SU-DHL-6 (cell line): Measurements from ENCODE around the gene APPBP2.

Source experiments
- H2AFZ ChIP-seq: fragments of 200-600 bp; sonication (generic); 2 replicates; pipeline ENCODE4 v1.6.1; 2014; ENCODE audit warnings: low read depth, mild to moderate bottlenecking, moderate library complexity, mixed read lengths, antibody characterized with exemption, low read length; ENCODE audit not compliant: severe bottlenecking
- H3F3A ChIP-seq: fragments of 200-600 bp; shearing (Covaris generic); 2 replicates; pipeline ENCODE4 v1.6.0; 2016; ENCODE audit warnings: antibody characterized with exemption, mild to moderate bottlenecking; ENCODE audit not compliant: insufficient read depth
- H3K27ac ChIP-seq: fragments of 200-600 bp; sonication (generic); 2 replicates; pipeline ENCODE4 v1.5.1; 2016; ENCODE audit warnings: low read depth, mild to moderate bottlenecking, low read length, moderate library complexity, mixed read lengths
- H3K27me3 ChIP-seq: fragments of 200-600 bp; sonication (generic), shearing (Covaris generic); 2 replicates; pipeline ENCODE4 v1.6.0; 2014; ENCODE audit warnings: mild to moderate bottlenecking, low read length
- H3K36me3 ChIP-seq: fragments of 200-600 bp; sonication (generic); 2 replicates; pipeline ENCODE4 v1.6.1; 2014; ENCODE audit warnings: mild to moderate bottlenecking, low read length, mixed read lengths
- H3K4me2 ChIP-seq: fragments of 300-600, 200-600 bp; shearing (Covaris generic), sonication (generic); 2 replicates; pipeline ENCODE4 v1.6.0; 2014; ENCODE audit warnings: low read length, low read depth, mild to moderate bottlenecking; ENCODE audit not compliant: poor library complexity, severe bottlenecking
- H3K4me3 ChIP-seq: fragments of 200-600 bp; sonication (generic); 2 replicates; pipeline ENCODE4 v1.5.1; 2014; ENCODE audit warnings: antibody characterized with exemption, low read length, mild to moderate bottlenecking, mixed read lengths; ENCODE audit not compliant: insufficient read depth, poor library complexity, severe bottlenecking
- H3K79me2 ChIP-seq: fragments of 200-600 bp; sonication (generic); 2 replicates; pipeline ENCODE4 v1.6.1; 2014; ENCODE audit warnings: mild to moderate bottlenecking, low read length, moderate library complexity; ENCODE audit not compliant: insufficient read depth
- H3K9ac ChIP-seq: fragments of 200-600 bp; sonication (generic); 2 replicates; pipeline ENCODE4 v1.7.0; 2014; ENCODE audit warnings: mild to moderate bottlenecking, low read length
- H3K9me2 ChIP-seq: fragments of 200-600 bp; sonication (generic); replicated peaks from 2 replicates; pipeline ENCODE4 v1.6.1; 2014; ENCODE audit warnings: low read length; ENCODE audit not compliant: insufficient read depth
- H3K9me3 ChIP-seq: fragments of 200-600 bp; sonication (generic); 2 replicates; pipeline ENCODE4 v1.6.1; 2014; ENCODE audit warnings: low read length, mixed read lengths; ENCODE audit not compliant: insufficient read depth
- H4K20me1 ChIP-seq: fragments of 200-600 bp; sonication (generic); 2 replicates; pipeline ENCODE4 v1.6.1; 2014; ENCODE audit warnings: low read depth, mild to moderate bottlenecking, antibody characterized with exemption, low read length, moderate library complexity, mixed read lengths
- CTCF ChIP-seq: fragments of 200-600 bp; sonication (generic); IDR thresholded peaks from one replicate; pipeline ENCODE4 v1.5.1; 2017; ENCODE audit warnings: antibody characterized with exemption, mild to moderate bottlenecking, low read length, moderate library complexity; ENCODE audit not compliant: insufficient read depth, poor library complexity, severe bottlenecking
- EZH2phosphoT487 ChIP-seq: fragments of 200-600 bp; sonication (generic), shearing (Covaris generic); conservative IDR thresholded peaks from 2 replicates; pipeline ENCODE4 v1.6.1; 2018; ENCODE audit warnings: mild to moderate bottlenecking, antibody characterized with exemption, low read length, moderate library complexity, mixed read lengths

APPBP2 gene

GRCh38 chr17:60510723-60511122, 15.3 kb downstream of the APPBP2 start:
- H3K4me3 ChIP-seq = no peak overlapping the region
- no peaks in the 10 kb centered on the region for H4K20me1 ChIP-seq
- no peaks in the 10 kb centered on the region for H3K9me3 ChIP-seq
- no peaks in the 10 kb centered on the region for H3K9me2 ChIP-seq
- no peaks in the 10 kb centered on the region for H3K36me3 ChIP-seq
- H3K27ac ChIP-seq = no peak overlapping the region
- H3K9ac ChIP-seq = no peak overlapping the region
- peaks cover 49% of the 10 kb centered on the region for H3K79me2 ChIP-seq
- no peak overlapping the region for H2AFZ ChIP-seq
- H3F3A ChIP-seq = no peaks in the 10 kb centered on the region
- TF ChIP-seq CTCF = no peak
- TF ChIP-seq EZH2phosphoT487 = no peak
- H3K27me3 ChIP-seq = no peaks in the 10 kb centered on the region
- no peak overlapping the region for H3K4me2 ChIP-seq

- H3K79me2 ChIP-seq = peaks cover 44% of the 10 kb centered on the region
- H4K20me1 ChIP-seq = no peaks in the 10 kb centered on the region
- TF ChIP-seq CTCF = no peak
- TF ChIP-seq EZH2phosphoT487 = no peak
Observed at GRCh38 chr17:60510031-60510430, 16.0 kb downstream of the APPBP2 start.

GRCh38 chr17:60508384-60508980, 17.6 kb downstream of the APPBP2 start:
- H3K27me3 ChIP-seq = no peaks in the 10 kb centered on the region
- H3K9me3 ChIP-seq = no peaks in the 10 kb centered on the region
- no peaks in the 10 kb centered on the region for H4K20me1 ChIP-seq
- H3K36me3 ChIP-seq = no peaks in the 10 kb centered on the region
- TF ChIP-seq CTCF = no peak
- no peak for TF ChIP-seq EZH2phosphoT487
- no peak overlapping the region for H3K4me2 ChIP-seq
- no peak overlapping the region for H3K9ac ChIP-seq
- no peak overlapping the region for H2AFZ ChIP-seq
- H3K4me3 ChIP-seq = no peak overlapping the region
- H3K27ac ChIP-seq = no peak overlapping the region
- H3K79me2 ChIP-seq = peaks cover 52% of the 10 kb centered on the region
- H3K9me2 ChIP-seq = no peaks in the 10 kb centered on the region
- peaks cover 4% of the 10 kb centered on the region; the same call in 1 of the 2 replicates for H3F3A ChIP-seq

More at GRCh38 chr17:60510031-60510430, 16.0 kb downstream of the APPBP2 start:
- Histone ChIP-seq H3K27me3 (no peaks in the 10 kb centered on the region), H3K36me3 (no peaks in the 10 kb centered on the region), H3K4me2 (no peak overlapping the region), H3K4me3 (no peak overlapping the region), H3K9me3 (no peaks in the 10 kb centered on the region), H3K27ac (no peak overlapping the region), H2AFZ (no peak overlapping the region), H3F3A (no peaks in the 10 kb centered on the region), H3K9ac (no peak overlapping the region), H3K9me2 (no peaks in the 10 kb centered on the region)
